ENCODE results near the gene SF3B1.

The SF3B1 gene

DNA sequence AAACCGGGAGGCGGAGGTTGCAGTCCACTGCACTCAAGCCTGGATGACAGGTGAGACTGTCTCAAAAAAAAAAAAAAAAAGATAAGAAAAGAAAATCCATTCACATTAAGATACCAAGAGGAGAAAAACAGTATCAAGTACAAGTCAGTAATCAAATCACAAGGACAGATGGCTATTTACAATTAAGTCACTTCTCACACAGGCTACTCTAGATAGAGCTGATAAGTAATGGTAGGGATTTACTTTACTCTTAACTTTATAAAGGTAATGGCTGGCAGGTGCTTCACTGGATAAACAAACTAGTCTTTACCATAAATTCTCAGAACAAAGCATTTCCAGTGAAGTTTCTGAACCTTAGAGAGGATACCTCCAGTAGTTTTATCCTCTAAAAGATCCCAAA is 11.5 kb downstream of the SF3B1 start:
- TF ChIP-seq SIN3A (IDR thresholded peaks at IDR 0.05; ENCODE audit: borderline replicate concordance, insufficient read depth, low read length) = no peak
- TF ChIP-seq TAF1 (IDR thresholded peaks at IDR 0.05; ENCODE audit: borderline replicate concordance, insufficient read depth, low read length) = no peak
- TF ChIP-seq, protein P1, sequence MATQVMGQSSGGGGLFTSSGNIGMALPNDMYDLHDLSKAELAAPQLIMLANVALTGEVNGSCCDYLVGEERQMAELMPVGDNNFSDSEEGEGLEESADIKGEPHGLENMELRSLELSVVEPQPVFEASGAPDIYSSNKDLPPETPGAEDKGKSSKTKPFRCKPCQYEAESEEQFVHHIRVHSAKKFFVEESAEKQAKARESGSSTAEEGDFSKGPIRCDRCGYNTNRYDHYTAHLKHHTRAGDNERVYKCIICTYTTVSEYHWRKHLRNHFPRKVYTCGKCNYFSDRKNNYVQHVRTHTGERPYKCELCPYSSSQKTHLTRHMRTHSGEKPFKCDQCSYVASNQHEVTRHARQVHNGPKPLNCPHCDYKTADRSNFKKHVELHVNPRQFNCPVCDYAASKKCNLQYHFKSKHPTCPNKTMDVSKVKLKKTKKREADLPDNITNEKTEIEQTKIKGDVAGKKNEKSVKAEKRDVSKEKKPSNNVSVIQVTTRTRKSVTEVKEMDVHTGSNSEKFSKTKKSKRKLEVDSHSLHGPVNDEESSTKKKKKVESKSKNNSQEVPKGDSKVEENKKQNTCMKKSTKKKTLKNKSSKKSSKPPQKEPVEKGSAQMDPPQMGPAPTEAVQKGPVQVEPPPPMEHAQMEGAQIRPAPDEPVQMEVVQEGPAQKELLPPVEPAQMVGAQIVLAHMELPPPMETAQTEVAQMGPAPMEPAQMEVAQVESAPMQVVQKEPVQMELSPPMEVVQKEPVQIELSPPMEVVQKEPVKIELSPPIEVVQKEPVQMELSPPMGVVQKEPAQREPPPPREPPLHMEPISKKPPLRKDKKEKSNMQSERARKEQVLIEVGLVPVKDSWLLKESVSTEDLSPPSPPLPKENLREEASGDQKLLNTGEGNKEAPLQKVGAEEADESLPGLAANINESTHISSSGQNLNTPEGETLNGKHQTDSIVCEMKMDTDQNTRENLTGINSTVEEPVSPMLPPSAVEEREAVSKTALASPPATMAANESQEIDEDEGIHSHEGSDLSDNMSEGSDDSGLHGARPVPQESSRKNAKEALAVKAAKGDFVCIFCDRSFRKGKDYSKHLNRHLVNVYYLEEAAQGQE (IDR thresholded peaks at IDR 0.05; ENCODE audit: insufficient read depth in 1 of 2, low read depth in 2 of 2, low read length in 2 of 2) = no peak
- TF ChIP-seq POLR2AphosphoS5 (IDR thresholded peaks at IDR 0.05; ENCODE audit: low read depth, low read length) = no peak
- TF ChIP-seq FOXP2 (optimal IDR thresholded peaks at IDR 0.05; ENCODE audit: borderline replicate concordance, extremely low read depth, extremely low read length, insufficient read depth) = no peak

DNA sequence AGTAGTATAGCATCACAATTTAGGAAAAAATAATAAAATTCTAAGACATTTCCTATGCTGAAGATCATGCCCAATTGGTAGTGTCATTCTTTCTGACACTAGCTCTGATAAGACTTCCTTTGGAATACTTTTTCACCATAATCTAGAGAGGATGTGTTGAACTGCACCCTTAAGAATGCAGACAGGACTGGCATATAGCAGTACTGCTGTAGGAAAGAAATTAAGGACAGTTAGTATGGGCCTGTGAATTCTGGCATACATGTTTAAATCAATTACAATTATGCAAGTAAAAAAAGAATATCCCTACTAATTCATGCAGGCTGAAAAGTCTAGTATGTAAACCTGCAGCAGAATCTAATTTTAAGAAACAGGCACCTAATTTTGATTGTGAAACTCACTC is 15.4 kb downstream of the SF3B1 start:
- TF ChIP-seq SIN3A (IDR thresholded peaks at IDR 0.05; ENCODE audit: borderline replicate concordance, insufficient read depth, low read length) (no peak), POLR2AphosphoS5 (IDR thresholded peaks at IDR 0.05; ENCODE audit: low read depth, low read length) (no peak), TAF1 (IDR thresholded peaks at IDR 0.05; ENCODE audit: borderline replicate concordance, insufficient read depth, low read length) (no peak)
- TF ChIP-seq, protein P1 (IDR thresholded peaks at IDR 0.05; ENCODE audit: insufficient read depth in 1 of 2, low read depth in 2 of 2, low read length in 2 of 2) = no peak

DNA sequence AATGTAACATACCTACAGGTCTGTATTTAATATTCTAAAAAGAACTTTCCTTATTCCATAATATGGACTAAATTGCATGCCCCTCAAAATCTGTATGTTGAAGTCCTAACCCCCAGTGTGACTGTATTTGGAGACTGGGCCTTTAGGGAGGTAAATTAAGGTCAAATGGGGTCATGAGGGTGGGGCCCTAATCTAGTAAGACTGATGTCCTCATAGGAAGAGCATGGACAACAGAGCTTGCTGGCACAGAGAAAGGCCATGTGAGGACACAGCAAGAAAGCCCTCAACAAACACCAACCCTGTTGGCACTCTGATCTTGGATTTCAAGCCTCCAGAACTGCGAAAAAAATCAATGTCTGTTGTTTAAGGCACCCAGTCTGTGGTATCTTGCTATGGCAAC is 18.6 kb downstream of the SF3B1 start:
- TF ChIP-seq SIN3A (IDR thresholded peaks at IDR 0.05; ENCODE audit: borderline replicate concordance, insufficient read depth, low read length) = no peak
- TF ChIP-seq TAF1 (IDR thresholded peaks at IDR 0.05; ENCODE audit: borderline replicate concordance, insufficient read depth, low read length) = no peak
- TF ChIP-seq POLR2AphosphoS5 (IDR thresholded peaks at IDR 0.05; ENCODE audit: low read depth, low read length) = no peak
- TF ChIP-seq, protein P1 (IDR thresholded peaks at IDR 0.05; ENCODE audit: insufficient read depth in 1 of 2, low read depth in 2 of 2, low read length in 2 of 2) = no peak
- TF ChIP-seq FOXP2 (optimal IDR thresholded peaks at IDR 0.05; ENCODE audit: borderline replicate concordance, extremely low read depth, extremely low read length, insufficient read depth) = no peak

DNA sequence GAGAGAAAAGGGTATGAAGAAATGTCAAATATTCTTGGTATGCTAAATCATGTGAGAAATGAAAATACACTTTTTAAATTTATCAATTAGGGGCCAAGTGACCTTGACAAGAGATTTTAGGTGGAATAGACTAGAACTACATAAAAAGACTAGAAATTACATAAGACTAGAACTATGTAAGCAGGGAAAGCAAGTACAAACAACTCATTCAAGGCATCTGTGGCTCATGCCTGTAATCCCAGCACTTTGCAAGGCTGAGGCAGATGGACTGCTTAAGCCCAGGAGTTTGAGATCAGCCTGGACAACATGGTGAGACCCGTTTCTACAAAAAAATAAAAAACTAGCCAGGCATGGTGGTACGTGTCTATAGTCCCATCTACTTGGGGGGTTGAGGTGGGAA is 20.3 kb downstream of the SF3B1 start:
- no peak for TF ChIP-seq POLR2AphosphoS5 (IDR thresholded peaks at IDR 0.05; ENCODE audit: low read depth, low read length)
- TF ChIP-seq FOXP2 (optimal IDR thresholded peaks at IDR 0.05; ENCODE audit: borderline replicate concordance, extremely low read depth, extremely low read length, insufficient read depth) = no peak
- no peak for TF ChIP-seq SIN3A (IDR thresholded peaks at IDR 0.05; ENCODE audit: borderline replicate concordance, insufficient read depth, low read length)
- no peak for TF ChIP-seq TAF1 (IDR thresholded peaks at IDR 0.05; ENCODE audit: borderline replicate concordance, insufficient read depth, low read length)
- TF ChIP-seq, protein P1 (IDR thresholded peaks at IDR 0.05; ENCODE audit: insufficient read depth in 1 of 2, low read depth in 2 of 2, low read length in 2 of 2) = no peak

DNA sequence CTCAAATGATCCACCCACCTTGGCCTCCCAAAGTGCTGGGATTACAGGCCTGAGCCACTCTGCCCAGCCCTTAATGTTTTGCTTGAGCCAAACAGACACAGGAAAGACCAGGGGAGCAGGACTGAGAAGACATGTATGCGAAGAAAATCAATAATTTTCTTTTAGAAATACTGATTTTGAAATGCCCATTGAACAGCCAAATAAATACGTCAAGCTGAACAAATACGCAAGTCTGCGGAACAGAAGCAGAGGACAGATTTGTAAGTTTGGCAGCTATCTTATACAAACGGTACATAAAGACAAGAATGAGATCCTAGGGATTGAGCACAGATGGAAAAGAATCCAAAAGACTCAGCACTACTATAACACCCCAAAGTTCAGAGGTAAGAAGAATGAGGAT is 20.8 kb downstream of the SF3B1 start:
- no peak for TF ChIP-seq FOXP2 (optimal IDR thresholded peaks at IDR 0.05; ENCODE audit: borderline replicate concordance, extremely low read depth, extremely low read length, insufficient read depth)
- TF ChIP-seq, protein P1 (IDR thresholded peaks at IDR 0.05; ENCODE audit: insufficient read depth in 1 of 2, low read depth in 2 of 2, low read length in 2 of 2) = no peak
- TF ChIP-seq TAF1 (IDR thresholded peaks at IDR 0.05; ENCODE audit: borderline replicate concordance, insufficient read depth, low read length) = no peak
- no peak for TF ChIP-seq SIN3A (IDR thresholded peaks at IDR 0.05; ENCODE audit: borderline replicate concordance, insufficient read depth, low read length)
- TF ChIP-seq POLR2AphosphoS5 (IDR thresholded peaks at IDR 0.05; ENCODE audit: low read depth, low read length) = no peak
